HG03159 (cell line): ENCODE results near the gene IRF5.
"Not testable (repeated sequence)": the region's sequence is repeated elsewhere in the genome, so short reads cannot be mapped to it uniquely, and the experiment has no call there.

Experiments used
- ATAC-seq: cut with Tn5 transposase; IDR thresholded peaks from one replicate; pipeline ENCODE4 v1.9.1; 2021; ENCODE audit warnings: mild to moderate bottlenecking, moderate library complexity; ENCODE audit not compliant: unreplicated experiment

Gene IRF5

DNA sequence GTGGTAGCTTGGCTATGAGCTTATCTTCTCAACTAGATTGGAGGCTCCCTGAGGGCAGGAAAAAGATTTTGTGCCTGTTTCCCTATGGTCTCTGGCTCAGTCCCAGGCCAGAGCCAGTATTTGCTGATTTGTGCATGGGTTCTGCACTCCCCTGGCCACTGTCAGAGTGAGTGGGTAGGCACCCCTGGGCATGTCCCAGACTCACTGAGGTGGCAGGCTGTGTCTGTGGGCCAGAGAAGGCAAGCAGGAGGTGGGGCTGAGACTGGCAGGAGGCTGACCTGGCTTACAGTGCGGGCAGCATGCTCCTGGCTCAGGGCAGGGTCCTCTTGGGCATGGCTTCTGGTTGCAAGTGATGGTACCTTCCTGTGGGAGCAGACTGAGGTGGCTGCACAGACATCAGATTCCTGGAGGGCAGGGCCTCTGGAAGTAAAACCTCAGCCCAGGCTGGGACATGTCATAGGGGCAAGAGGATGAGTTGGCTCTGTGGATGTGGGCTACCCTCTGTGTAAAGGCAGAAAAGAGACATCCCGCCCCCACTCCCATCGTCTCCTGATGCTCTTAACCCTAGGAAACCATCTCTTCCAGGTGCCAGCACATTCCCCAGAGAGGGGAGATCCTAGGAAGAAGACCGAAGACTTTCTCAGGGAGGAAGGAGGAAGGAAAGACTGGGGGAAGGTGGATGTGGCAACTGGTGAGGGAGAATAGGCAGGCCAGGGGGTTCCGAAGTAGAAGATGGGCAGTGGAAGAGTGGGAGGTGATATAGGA, 31.5 kb upstream of the IRF5 start:
- no peak for ATAC-seq

DNA sequence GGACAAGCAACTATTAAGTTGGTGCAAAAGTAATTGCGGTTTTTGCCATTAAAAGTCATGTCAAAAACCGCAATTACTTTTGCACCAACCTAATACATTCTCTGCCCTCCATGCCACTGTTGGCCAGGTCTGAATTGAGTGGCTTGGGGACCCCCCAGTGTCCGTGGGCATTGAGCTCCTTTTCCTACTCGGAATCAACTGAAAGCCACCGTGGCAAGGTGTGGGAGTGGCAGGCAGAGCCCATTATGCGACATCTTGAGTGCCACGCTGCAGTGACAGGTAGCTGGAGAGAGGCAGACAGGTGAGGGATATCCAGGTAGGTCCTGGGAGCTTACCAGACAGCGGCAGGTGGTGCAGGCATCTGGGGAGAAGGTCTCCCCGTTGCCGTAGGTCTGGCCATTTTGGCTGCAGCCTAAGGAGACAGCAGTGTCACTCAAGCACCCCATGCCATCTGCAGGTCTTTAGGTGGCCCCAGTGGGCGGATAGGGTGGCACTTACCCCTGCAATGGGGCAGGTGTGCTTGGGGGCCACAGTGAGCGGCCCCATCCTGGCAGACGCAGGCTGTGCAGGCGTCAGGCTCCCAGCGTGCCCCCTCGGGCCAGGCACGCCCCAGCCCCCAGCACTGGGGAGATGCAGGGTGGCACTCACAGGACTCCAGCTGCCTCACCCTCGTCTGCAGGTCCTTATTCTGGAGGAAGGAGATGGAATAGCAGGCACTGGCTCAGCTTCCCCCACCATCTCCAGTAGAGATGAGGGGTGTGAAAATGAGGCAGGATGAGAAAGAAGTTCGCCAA, 30.8 kb upstream of the IRF5 start:
- ATAC-seq = no peak

- ATAC-seq = no peak
Observed at GRCh38 chr7:128908750-128909624, 28.7 kb upstream of the IRF5 start.

DNA sequence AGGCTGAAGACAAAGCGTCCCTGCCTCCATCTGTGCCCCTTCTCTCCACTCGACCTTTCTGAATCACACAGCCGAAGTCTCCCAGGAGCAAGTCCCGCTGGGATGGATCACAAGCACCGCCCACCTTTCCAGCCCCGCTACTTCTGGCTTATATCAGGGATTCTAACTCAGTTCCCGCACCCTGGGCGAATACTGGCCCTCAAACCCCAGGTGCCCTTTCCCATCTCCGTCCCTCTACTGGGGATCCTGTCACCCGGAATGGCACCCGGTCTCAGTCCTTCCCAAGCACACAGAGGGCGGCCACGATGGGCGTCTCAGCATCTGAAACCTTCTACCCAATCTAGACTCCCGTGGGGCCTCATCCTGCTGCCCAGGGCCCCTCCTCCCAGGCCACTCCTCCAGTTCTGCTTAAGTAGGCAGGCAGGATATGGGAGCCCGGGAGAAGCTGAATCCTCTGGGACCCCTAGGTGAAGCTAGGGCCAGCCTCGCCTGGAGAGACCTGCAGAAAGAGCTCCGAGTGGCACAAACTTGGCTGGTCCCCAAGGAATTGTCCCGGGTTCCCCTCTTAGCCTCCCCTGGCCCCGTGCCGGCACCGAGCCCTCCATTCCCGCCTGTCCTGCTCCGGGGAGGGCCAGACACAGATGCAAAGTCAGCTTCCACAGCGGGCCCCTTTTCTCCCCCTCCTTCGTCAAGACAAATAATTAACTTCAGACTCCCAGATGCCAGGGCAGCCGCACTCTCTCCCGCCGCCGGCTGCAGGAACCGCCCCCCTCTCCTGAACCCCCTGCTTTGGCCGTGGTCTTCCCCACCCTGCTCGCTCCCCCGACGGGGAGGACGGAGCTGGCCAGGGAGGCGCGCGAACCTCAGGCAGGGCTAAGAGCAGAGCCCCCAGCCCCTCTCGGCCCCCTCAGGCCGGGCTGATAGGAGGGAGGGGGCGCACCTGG, 27.8 kb upstream of the IRF5 start:
- ATAC-seq = no peak

- no peak for ATAC-seq
Observed at GRCh38 chr7:128910569-128910945, 27.2 kb upstream of the IRF5 start, which contains the start of gene KCP. TSS of gene KCP (minus strand) at chr7:128910709. CDS start at chr7:128910676, 33 bp downstream.

DNA sequence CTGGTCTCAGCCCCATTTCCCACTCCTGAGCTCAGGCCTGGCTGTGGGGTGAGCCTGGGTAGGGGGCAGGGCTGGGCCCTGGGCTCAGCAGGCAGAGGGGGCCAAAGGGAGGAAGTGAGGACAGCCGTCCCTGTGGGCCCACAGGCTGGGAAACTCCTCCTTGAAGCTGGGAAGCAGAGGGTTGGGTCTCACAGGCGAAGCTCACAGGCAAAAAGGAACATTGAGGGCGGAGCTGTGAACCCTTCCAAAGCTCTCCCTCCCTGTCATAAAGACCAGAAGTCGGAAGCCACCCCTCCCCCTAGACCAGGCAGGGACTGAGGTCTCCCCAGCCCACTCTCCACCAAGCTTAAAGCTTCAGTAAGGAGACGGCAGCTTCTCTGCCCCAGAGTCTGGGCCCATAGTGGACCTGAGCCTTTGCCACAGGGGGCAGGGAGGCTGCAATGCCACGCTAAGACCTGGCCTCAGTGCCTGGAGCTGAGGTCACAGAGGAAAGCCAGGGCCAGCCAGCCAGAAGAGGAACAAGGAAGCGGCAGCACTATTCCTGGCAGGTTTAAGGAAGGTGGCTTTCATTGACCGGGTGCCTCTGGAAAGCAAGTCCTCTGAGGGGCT, 26.2 kb upstream of the IRF5 start:
- no peak for ATAC-seq

- no peak for ATAC-seq
Observed at GRCh38 chr7:128912281-128912680, 25.4 kb upstream of the IRF5 start.

DNA sequence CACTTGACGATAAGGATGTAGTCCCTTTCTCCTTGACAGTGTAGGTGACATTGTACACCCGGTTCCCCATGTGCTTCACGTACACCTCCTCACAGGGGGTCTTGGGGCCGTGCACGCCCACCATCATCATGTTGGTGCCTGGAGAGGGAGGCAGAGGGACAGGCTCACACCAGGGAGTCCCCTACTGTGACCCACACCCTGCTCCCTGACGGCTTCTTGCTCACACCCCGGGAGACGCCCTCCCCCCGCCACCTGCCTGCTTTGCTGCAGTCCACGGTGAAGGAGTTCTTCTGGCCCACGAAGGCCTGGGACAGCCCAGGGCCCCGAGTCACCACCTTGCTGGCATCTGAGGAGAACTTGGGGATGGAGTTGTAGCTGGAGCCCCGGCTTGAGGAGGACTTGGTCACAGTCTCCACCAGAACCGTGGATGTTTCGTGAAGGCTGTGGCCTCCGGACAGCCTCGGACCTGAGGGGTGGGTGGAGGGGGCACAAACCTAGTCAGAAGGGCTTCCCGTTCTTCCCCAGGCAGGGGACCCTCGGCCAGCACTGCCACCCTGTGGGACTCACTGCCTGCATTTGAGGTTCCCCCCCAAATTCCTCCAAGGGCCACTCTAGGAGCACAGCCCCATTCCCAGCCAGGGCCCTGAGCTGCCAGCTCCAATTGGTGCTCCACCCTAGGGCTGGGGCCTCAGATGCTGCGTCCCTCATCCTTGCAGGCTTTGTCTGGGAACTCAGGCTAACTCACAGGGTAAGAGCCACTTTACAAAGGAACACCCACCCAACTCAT, 24.8 kb upstream of the IRF5 start:
- not testable (repeated sequence) for ATAC-seq

- no peak for ATAC-seq
Observed at GRCh38 chr7:128913870-128914565, 23.7 kb upstream of the IRF5 start.

DNA sequence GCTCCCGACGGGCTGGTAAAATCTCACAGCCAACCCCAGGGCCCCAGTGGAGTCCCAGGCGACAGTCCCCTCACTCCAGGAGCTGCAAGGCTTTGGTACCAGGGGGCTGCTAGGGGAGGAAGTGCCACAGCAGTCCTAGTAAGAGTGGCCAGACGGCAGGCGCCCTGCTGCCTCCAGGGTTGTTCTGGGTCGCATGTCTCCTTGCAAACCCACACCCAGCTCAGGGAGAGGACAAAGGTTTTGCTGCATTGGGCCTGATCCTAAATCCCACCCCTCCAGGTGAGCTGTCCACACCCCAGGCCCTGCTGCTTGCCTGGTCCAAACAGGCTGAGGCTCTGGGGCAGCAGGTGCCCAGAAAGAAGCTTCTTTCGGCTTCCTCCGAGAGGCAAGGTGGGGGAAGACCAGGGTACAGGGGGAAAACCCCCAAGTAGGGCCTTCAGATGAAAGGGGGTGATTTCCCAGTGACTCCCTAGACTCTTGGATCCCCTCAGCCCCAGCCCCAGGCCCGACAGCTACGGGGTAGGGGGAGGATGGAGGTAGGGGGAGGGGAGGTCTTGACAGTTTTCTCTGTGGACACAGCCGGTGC, 23.1 kb upstream of the IRF5 start:
- no peak for ATAC-seq

- no peak for ATAC-seq
Observed at GRCh38 chr7:128915271-128915819, 22.4 kb upstream of the IRF5 start.

DNA sequence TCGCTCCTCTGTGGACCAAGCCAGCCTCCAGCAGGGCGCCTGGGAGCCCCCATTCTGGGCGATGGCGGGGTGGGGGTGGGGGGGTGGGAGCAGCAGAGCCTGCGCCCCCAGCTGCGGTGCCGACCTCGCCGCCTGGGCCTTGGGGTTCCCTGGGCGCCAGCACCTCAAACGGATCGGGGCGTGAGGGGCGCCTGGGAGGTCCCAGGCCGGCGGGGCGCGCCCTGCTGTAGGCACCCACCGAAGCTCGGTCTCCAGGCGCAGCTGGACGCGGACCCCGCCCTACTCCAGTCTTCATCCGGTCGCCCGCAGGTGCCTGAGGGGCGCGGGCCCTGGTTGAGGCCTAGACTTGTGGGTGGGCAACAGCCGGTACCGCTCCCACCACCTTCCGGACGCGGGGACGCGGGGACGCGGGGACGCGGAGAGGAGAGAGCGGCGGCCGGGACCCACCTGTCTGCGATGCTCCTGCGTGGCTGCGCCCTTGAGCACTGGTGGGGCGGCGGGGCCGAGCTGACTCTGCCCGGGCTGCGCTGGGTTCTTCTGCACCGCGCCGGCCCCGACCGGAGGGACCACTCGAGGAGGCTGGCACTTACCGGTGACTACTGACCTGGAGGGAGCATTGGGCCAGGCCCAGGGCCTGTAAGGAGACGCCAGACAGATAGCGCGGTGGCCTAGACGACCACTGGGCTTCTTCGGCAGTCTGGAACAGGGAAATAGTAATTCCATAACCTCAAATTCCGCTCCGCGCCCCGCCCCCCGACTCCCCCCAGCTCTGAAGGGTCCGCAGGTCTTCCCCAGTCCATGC, 21.7 kb upstream of the IRF5 start:
- ATAC-seq = no peak

- no peak for ATAC-seq
Observed at GRCh38 chr7:128916643-128916915, 21.1 kb upstream of the IRF5 start.

DNA sequence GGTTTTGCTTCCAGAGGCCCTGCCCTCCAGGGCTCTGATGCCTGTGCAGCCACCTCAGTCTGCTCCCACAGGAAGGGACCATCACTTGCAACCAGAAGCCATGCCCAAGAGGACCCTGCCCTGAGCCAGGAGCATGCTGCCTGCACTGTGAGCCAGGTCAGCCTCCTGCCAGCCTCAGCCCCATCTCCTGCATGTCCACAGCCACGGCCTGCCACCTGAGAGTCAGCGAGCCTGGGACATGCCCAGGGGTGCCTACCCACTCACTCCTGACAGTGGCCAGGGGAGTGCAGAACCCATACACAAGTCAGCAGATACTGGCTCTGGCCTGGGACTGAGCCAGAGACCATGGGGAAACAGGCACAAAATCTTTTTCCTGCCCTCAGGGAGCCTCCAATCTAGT, 20.6 kb upstream of the IRF5 start:
- ATAC-seq = no peak

- no peak for ATAC-seq
Observed at GRCh38 chr7:128918016-128918665, 19.6 kb upstream of the IRF5 start.

GRCh38 chr7:128919241-128919640, 18.5 kb upstream of the IRF5 start:
- no peak for ATAC-seq
